H1 (cell line): ENCODE data around the gene NUMB. TPM values are rescaled to one million over a fixed set of nuclear protein-coding genes. Genes with fewer than 3 reads are reported as not detected.

Experiments
- JUND ChIP-seq: IDR thresholded peaks from 2 replicates; pipeline ENCODE4 v1.6.1; 2011; ENCODE audit warnings: mild to moderate bottlenecking, improper control_type of control experiment, low read length
- NANOG ChIP-seq: IDR thresholded peaks from 2 replicates; pipeline ENCODE4 v1.6.1; 2011; ENCODE audit warnings: low read length, low read depth, mild to moderate bottlenecking, inconsistent platforms; ENCODE audit not compliant: insufficient read depth, poor library complexity, severe bottlenecking
- NRF1 ChIP-seq: IDR thresholded peaks from 2 replicates; pipeline ENCODE4 v1.6.1; 2011; ENCODE audit warnings: mild to moderate bottlenecking, low read depth, low read length, improper control_type of control experiment
- POLR2A ChIP-seq, 2 experiments: IDR thresholded peaks; 1 replicate in 1 of 2; 2 replicates in 1 of 2; pipeline ENCODE4 v1.6.1; 2011; ENCODE audit warnings: low read depth in 2 of 2, low read length in 2 of 2, mild to moderate bottlenecking in 2 of 2; ENCODE audit errors: control extremely low read depth in 1 of 2
- RBBP5 ChIP-seq: IDR thresholded peaks from 2 replicates; pipeline ENCODE4 v1.7.1; 2012; ENCODE audit warnings: low read depth, mild to moderate bottlenecking, inconsistent platforms, low read length, moderate library complexity, borderline replicate concordance
- polyA plus RNA-seq, 7 experiments: library from polyadenylated mRNA; depleted of rRNA in 3 of 7; stranded (reverse) in 5 of 7; unstranded in 2 of 7; fragments of >200 nt in 5 of 7; fragments of 200-250 nt in 2 of 7; gene quantifications; 1 replicate in 5 of 7; 2 replicates in 1 of 7; 4 replicates in 1 of 7; pipeline versions ENCODE4 v1.2.1 to v1.2.3, GENCODE V29; 2011 to 2013; ENCODE audit warnings: missing spikeins in 2 of 7, mixed read lengths in 2 of 7
- total RNA-seq: library from RNA; stranded (reverse); fragmentation: NEBNext Ultra II Directional; extraction: Animal tissue kit (Norgen Biotek cat#: 25700); gene quantifications from 2 replicates; pipeline ENCODE4 v1.2.1, GENCODE V29; 2021
- TF ChIP-seq, protein P1 (sequence below): fragments of 300-600 bp; sonication (generic); IDR thresholded peaks from 2 replicates; pipeline ENCODE4 v1.7.1; 2012; ENCODE audit warnings: low read length, moderate library complexity, mild to moderate bottlenecking, inconsistent platforms; ENCODE audit not compliant: insufficient replicate concordance

NUMB gene
- total and polyA plus RNA-seq, 2 of the 8 experiments (the other 6 are each of a cell fraction or from before 2014, with no cell fraction given), result 54.3 to 78.1 TPM

- TF ChIP-seq, protein P1, sequence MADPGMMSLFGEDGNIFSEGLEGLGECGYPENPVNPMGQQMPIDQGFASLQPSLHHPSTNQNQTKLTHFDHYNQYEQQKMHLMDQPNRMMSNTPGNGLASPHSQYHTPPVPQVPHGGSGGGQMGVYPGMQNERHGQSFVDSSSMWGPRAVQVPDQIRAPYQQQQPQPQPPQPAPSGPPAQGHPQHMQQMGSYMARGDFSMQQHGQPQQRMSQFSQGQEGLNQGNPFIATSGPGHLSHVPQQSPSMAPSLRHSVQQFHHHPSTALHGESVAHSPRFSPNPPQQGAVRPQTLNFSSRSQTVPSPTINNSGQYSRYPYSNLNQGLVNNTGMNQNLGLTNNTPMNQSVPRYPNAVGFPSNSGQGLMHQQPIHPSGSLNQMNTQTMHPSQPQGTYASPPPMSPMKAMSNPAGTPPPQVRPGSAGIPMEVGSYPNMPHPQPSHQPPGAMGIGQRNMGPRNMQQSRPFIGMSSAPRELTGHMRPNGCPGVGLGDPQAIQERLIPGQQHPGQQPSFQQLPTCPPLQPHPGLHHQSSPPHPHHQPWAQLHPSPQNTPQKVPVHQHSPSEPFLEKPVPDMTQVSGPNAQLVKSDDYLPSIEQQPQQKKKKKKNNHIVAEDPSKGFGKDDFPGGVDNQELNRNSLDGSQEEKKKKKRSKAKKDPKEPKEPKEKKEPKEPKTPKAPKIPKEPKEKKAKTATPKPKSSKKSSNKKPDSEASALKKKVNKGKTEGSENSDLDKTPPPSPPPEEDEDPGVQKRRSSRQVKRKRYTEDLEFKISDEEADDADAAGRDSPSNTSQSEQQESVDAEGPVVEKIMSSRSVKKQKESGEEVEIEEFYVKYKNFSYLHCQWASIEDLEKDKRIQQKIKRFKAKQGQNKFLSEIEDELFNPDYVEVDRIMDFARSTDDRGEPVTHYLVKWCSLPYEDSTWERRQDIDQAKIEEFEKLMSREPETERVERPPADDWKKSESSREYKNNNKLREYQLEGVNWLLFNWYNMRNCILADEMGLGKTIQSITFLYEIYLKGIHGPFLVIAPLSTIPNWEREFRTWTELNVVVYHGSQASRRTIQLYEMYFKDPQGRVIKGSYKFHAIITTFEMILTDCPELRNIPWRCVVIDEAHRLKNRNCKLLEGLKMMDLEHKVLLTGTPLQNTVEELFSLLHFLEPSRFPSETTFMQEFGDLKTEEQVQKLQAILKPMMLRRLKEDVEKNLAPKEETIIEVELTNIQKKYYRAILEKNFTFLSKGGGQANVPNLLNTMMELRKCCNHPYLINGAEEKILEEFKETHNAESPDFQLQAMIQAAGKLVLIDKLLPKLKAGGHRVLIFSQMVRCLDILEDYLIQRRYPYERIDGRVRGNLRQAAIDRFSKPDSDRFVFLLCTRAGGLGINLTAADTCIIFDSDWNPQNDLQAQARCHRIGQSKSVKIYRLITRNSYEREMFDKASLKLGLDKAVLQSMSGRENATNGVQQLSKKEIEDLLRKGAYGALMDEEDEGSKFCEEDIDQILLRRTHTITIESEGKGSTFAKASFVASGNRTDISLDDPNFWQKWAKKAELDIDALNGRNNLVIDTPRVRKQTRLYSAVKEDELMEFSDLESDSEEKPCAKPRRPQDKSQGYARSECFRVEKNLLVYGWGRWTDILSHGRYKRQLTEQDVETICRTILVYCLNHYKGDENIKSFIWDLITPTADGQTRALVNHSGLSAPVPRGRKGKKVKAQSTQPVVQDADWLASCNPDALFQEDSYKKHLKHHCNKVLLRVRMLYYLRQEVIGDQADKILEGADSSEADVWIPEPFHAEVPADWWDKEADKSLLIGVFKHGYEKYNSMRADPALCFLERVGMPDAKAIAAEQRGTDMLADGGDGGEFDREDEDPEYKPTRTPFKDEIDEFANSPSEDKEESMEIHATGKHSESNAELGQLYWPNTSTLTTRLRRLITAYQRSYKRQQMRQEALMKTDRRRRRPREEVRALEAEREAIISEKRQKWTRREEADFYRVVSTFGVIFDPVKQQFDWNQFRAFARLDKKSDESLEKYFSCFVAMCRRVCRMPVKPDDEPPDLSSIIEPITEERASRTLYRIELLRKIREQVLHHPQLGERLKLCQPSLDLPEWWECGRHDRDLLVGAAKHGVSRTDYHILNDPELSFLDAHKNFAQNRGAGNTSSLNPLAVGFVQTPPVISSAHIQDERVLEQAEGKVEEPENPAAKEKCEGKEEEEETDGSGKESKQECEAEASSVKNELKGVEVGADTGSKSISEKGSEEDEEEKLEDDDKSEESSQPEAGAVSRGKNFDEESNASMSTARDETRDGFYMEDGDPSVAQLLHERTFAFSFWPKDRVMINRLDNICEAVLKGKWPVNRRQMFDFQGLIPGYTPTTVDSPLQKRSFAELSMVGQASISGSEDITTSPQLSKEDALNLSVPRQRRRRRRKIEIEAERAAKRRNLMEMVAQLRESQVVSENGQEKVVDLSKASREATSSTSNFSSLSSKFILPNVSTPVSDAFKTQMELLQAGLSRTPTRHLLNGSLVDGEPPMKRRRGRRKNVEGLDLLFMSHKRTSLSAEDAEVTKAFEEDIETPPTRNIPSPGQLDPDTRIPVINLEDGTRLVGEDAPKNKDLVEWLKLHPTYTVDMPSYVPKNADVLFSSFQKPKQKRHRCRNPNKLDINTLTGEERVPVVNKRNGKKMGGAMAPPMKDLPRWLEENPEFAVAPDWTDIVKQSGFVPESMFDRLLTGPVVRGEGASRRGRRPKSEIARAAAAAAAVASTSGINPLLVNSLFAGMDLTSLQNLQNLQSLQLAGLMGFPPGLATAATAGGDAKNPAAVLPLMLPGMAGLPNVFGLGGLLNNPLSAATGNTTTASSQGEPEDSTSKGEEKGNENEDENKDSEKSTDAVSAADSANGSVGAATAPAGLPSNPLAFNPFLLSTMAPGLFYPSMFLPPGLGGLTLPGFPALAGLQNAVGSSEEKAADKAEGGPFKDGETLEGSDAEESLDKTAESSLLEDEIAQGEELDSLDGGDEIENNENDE, result no peak
- no peak for TF ChIP-seq NRF1
- no peak for TF ChIP-seq JUND
- TF ChIP-seq POLR2A (IDR thresholded peaks at IDR 0.05; ENCODE audit: control extremely low read depth in 1 of 2, low read depth in 2 of 2, low read length in 2 of 2), result no peak
- TF ChIP-seq RBBP5, result no peak
- no peak for TF ChIP-seq NANOG
- TF ChIP-seq, all 59 proteins: peak for 0
Observed at GRCh38 chr14:73286598-73286997, 171.7 kb downstream of the NUMB start (continued).
